ENCODE results near the gene ZCCHC9.

DNA sequence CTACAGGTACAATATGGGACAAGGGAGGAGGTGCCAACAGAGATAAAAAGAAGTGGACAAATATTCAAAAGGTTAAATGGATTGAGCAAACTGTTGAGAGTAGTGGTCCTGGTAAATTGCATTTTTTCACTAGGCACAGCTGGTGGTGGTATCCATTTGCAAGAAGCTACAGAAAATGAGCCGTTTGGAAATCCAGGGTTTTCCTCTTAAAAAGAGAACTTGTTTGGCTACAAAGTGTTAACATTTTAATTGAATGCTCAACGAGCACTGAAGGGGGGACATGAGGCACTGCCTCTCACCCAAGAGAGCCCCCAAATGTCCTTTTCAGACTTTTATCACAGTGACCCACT lies 491 bp upstream of the ZCCHC9 start:
- TF ChIP-seq, protein P1, sequence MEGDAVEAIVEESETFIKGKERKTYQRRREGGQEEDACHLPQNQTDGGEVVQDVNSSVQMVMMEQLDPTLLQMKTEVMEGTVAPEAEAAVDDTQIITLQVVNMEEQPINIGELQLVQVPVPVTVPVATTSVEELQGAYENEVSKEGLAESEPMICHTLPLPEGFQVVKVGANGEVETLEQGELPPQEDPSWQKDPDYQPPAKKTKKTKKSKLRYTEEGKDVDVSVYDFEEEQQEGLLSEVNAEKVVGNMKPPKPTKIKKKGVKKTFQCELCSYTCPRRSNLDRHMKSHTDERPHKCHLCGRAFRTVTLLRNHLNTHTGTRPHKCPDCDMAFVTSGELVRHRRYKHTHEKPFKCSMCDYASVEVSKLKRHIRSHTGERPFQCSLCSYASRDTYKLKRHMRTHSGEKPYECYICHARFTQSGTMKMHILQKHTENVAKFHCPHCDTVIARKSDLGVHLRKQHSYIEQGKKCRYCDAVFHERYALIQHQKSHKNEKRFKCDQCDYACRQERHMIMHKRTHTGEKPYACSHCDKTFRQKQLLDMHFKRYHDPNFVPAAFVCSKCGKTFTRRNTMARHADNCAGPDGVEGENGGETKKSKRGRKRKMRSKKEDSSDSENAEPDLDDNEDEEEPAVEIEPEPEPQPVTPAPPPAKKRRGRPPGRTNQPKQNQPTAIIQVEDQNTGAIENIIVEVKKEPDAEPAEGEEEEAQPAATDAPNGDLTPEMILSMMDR (optimal IDR thresholded peaks at IDR 0.05 in 1 of 3, IDR thresholded peaks at IDR 0.05 in 1 of 3, conservative IDR thresholded peaks at IDR 0.05 in 1 of 3; ENCODE audit: extremely low read depth in 1 of 3, insufficient read depth in 2 of 3, low read length in 3 of 3): no peak
- no peak for TF ChIP-seq EZH2 (IDR thresholded peaks at IDR 0.05; ENCODE audit: low read length)
